AG09309 (cell line): ENCODE measurements around the gene NOBOX.

Experiments used
- DNase-seq: peaks from one replicate; pipeline ENCODE4 v3.0.0-alpha.2; 2010; ENCODE audit warnings: low read depth
- H3K4me3 ChIP-seq: 2 replicates; pipeline ENCODE4 v1.5.1; 2011; ENCODE audit warnings: mild to moderate bottlenecking, low read depth, low read length, moderate library complexity; ENCODE audit not compliant: control insufficient read depth
- TF ChIP-seq, protein P1 (sequence below): IDR thresholded peaks from 2 replicates; pipeline ENCODE4 v1.5.1; 2011; ENCODE audit warnings: mild to moderate bottlenecking, low read depth, low read length, inconsistent platforms; ENCODE audit not compliant: insufficient read depth, control insufficient read depth; ENCODE audit errors: missing control alignments

NOBOX gene

DNA sequence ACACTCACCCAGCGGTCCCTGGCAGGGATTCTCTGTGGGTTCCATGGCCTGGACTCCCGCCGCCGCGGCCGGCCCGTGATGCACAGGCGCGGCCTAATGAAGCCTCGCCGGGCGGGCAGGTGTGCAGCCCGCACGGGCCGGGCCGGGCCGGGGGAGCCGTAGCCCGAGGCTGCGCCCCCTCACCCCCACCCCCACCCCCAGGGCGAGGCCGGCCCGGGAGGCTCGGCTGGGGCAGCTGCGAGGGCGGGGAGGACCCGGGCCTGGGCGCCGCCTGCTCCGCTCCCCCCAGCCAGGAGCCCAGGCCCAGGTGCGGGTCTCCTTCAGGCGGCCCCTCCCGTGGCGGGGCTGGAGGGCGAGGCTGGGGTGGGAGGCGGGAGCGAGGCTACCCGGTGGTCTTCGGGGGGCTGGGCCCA is at the start of gene NOBOX:
TSS of gene NOBOX (minus strand) at position 45 of the 413 bp plus-strand sequence.
- DNase-seq, result no peak
- TF ChIP-seq, protein P1, sequence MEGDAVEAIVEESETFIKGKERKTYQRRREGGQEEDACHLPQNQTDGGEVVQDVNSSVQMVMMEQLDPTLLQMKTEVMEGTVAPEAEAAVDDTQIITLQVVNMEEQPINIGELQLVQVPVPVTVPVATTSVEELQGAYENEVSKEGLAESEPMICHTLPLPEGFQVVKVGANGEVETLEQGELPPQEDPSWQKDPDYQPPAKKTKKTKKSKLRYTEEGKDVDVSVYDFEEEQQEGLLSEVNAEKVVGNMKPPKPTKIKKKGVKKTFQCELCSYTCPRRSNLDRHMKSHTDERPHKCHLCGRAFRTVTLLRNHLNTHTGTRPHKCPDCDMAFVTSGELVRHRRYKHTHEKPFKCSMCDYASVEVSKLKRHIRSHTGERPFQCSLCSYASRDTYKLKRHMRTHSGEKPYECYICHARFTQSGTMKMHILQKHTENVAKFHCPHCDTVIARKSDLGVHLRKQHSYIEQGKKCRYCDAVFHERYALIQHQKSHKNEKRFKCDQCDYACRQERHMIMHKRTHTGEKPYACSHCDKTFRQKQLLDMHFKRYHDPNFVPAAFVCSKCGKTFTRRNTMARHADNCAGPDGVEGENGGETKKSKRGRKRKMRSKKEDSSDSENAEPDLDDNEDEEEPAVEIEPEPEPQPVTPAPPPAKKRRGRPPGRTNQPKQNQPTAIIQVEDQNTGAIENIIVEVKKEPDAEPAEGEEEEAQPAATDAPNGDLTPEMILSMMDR, result no peak
- no peak within 1 kb of the TSS for H3K4me3 ChIP-seq

DNA sequence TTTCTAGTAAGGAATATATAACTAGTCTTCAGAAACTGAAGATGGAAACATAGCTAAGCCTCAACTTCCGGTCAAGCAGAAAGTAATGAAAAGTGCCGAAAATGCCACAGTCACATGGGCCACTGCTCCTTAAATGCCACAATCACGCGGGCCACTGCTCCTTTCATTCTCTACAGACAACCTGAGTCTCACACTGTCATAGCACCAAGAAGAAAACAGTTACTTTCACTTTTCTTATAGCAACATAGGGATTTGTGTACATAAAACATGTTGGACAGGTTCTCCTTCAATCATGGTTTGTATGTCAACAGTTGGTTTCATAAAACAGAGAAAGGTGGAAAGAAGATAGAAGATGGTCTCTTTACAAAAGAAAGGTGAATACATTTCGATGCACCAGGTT is 48.6 kb upstream of the NOBOX start:
- H3K4me3 ChIP-seq, result no peak overlapping the region
- no peak for DNase-seq
- TF ChIP-seq, protein P1, result no peak

GRCh38 chr7:144445590-144445989 is 42.1 kb upstream of the NOBOX start:
- TF ChIP-seq, protein P1, result no peak
- no peak overlapping the region for H3K4me3 ChIP-seq
- no peak for DNase-seq

DNA sequence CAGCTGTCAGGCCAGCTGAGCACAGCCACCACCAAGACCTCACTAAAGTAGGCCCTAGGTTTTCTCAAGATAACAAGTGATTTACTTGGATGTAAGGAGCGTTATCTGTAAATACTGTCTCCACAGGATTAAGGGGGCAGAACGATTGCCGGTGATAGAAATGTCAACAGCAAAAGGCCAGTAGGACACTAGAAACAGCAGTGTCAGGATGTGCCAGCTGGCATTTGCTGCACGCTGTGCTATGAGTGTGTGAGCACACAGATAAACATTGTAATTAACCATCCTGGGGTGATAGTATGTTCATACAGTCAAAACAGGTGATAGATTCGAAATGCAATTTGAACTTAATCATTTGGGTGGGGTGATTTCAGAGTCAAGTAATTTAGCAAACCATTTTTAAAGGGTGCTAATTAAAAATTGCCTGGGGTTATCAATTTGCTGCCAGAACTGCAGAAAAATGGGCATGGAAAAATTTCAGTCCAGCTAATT is 36.3 kb upstream of the NOBOX start:
- TF ChIP-seq, protein P1, result no peak
- no peak overlapping the region for H3K4me3 ChIP-seq
- DNase-seq, result no peak

DNA sequence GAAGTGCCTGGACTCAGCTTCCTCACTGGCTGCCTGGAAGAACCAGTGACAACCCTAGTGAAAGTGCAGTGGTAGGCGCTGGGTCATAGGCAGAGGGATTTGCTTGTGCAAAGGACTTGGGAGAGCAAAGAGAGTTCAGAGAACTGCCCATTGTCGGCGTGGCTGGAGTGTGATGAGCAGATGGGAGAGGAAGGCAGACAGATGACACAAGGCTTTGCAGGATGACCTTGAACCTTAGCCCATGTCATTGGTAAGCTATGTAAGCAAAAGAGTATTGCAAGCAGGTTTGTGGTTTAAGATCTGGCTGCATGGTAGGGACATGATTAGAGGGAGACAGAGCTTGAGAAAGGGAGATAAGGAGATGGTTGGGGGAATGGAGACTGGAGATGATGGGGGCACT is 35.3 kb upstream of the NOBOX start:
- TF ChIP-seq, protein P1, result no peak
- no peak for DNase-seq
- H3K4me3 ChIP-seq, result no peak overlapping the region

- H3K4me3 ChIP-seq, result no peak overlapping the region
- DNase-seq, result peak; percentile 14
- TF ChIP-seq, protein P1, result peak; percentile 34
Measured at GRCh38 chr7:144437370-144438191, 34.1 kb upstream of the NOBOX start.
